A549 (cell line): ENCODE results near the gene KMT5C.

Experiments
- HOXA7 ChIP-seq: fragments of 250-450 bp; sonication (Bioruptor Pico); IDR thresholded peaks from 2 replicates; pipeline ENCODE4 v1.5.0; 2020; ENCODE audit warnings: mild to moderate bottlenecking, moderate library complexity
- MAX ChIP-seq: IDR thresholded peaks from 2 replicates; pipeline ENCODE4 v1.6.1; 2012
- MAZ ChIP-seq: fragments of 150-350 bp; IDR thresholded peaks from 2 replicates; pipeline ENCODE4 v1.6.1; 2014; ENCODE audit warnings: antibody characterized with exemption, low read depth, low read length, borderline replicate concordance
- RAD21 ChIP-seq, 2 experiments: fragments of >200 bp in 1 of 2; sonication (Bioruptor Twin) in 1 of 2; formaldehyde crosslinking in 1 of 2; IDR thresholded peaks in 1 of 2; conservative IDR thresholded peaks in 1 of 2; 2 replicates in 1 of 2; 3 replicates in 1 of 2; pipeline ENCODE4 v1.6.1; 2012 to 2018; ENCODE audit warnings: inconsistent platforms in 1 of 2
- RCOR1 ChIP-seq: fragments of 150-350 bp; IDR thresholded peaks from 2 replicates; pipeline ENCODE4 v1.6.1; 2014; ENCODE audit warnings: antibody characterized with exemption, low read length, low read depth
- RFX5 ChIP-seq: fragments of 450-650 bp; IDR thresholded peaks from 2 replicates; pipeline ENCODE4 v1.7.1; 2014; ENCODE audit warnings: antibody characterized with exemption, mild to moderate bottlenecking, moderate library complexity
- SMC3 ChIP-seq: fragments of >200 bp; sonication (Bioruptor Twin); formaldehyde crosslinking; IDR thresholded peaks from 3 replicates; pipeline ENCODE4 v1.6.1; 2018; ENCODE audit warnings: inconsistent platforms
- SREBF2 ChIP-seq: fragments of 450-650 bp; IDR thresholded peaks from 2 replicates; pipeline ENCODE4 v1.6.1; 2014; ENCODE audit warnings: mild to moderate bottlenecking, moderate library complexity
- TF ChIP-seq, protein P1 (sequence below): fragments of >200 bp; sonication (Bioruptor Twin); formaldehyde crosslinking; IDR thresholded peaks from 3 replicates; pipeline ENCODE4 v1.5.1; 2016
- TF ChIP-seq, protein P2 (sequence below): IDR thresholded peaks from 2 replicates; pipeline ENCODE4 v1.6.1; 2012

DNA sequence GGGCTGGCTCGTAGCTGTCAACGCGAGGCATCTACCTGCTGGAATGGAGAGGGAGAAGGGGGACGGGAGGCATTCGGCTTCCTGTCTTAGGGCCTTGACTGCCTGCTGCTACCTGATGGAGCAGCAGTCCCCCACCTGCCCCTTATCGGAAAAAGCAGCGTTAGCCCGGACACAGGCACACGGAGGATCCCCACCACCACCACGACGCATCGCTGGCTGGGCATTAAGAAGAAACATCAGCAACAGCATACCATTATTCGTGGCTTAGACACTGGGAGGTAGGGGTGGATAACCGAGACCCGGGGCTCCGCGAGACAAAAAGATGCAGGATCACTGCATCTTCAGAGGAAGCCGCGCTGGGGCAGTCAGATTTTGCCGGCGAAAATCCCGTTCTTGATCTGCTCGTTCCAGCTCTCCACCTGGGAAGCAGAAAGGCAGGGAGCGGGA, 13.7 kb downstream of the KMT5C start:
- no peak for TF ChIP-seq RCOR1
- TF ChIP-seq, protein P1, sequence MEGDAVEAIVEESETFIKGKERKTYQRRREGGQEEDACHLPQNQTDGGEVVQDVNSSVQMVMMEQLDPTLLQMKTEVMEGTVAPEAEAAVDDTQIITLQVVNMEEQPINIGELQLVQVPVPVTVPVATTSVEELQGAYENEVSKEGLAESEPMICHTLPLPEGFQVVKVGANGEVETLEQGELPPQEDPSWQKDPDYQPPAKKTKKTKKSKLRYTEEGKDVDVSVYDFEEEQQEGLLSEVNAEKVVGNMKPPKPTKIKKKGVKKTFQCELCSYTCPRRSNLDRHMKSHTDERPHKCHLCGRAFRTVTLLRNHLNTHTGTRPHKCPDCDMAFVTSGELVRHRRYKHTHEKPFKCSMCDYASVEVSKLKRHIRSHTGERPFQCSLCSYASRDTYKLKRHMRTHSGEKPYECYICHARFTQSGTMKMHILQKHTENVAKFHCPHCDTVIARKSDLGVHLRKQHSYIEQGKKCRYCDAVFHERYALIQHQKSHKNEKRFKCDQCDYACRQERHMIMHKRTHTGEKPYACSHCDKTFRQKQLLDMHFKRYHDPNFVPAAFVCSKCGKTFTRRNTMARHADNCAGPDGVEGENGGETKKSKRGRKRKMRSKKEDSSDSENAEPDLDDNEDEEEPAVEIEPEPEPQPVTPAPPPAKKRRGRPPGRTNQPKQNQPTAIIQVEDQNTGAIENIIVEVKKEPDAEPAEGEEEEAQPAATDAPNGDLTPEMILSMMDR = no peak
- TF ChIP-seq SREBF2 = no peak
- TF ChIP-seq, protein P2, sequence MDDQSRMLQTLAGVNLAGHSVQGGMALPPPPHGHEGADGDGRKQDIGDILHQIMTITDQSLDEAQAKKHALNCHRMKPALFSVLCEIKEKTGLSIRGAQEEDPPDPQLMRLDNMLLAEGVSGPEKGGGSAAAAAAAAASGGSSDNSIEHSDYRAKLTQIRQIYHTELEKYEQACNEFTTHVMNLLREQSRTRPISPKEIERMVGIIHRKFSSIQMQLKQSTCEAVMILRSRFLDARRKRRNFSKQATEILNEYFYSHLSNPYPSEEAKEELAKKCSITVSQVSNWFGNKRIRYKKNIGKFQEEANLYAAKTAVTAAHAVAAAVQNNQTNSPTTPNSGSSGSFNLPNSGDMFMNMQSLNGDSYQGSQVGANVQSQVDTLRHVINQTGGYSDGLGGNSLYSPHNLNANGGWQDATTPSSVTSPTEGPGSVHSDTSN = no peak
- TF ChIP-seq RAD21 (conservative IDR thresholded peaks at IDR 0.05 in 1 of 2, IDR thresholded peaks at IDR 0.05 in 1 of 2) = no peak
- no peak for TF ChIP-seq MAZ
- no peak for TF ChIP-seq RFX5
- TF ChIP-seq SMC3 = no peak
- TF ChIP-seq HOXA7 (CRISPR knock-in tag) = no peak
- no peak; the same call in 1 of the 2 replicates for TF ChIP-seq MAX
